Chondrocyte (in vitro differentiated cells): Measurements from ENCODE around the gene TEX2. TPM values are rescaled to one million over a fixed set of nuclear protein-coding genes. Genes with fewer than 3 reads are reported as not detected.

Experiments
- DNase-seq: peaks from one replicate; pipeline ENCODE4 v3.0.0; 2021; ENCODE audit warnings: mixed read lengths, low spot score
- H3K27ac Mint-ChIP-seq: one replicate; pipeline ENCODE4 v1.8.0; 2021; ENCODE audit warnings: mild to moderate bottlenecking, moderate library complexity, mixed read lengths; ENCODE audit not compliant: unreplicated experiment
- H3K27me3 Mint-ChIP-seq: 2 replicates; pipeline ENCODE4 v1.8.0; 2021; ENCODE audit warnings: low read depth, mixed read lengths
- H3K36me3 Mint-ChIP-seq: 2 replicates; pipeline ENCODE4 v1.8.0; 2021; ENCODE audit warnings: low read depth, mixed read lengths
- H3K4me1 Mint-ChIP-seq: 2 replicates; pipeline ENCODE4 v1.8.0; 2021; ENCODE audit warnings: low read depth, mild to moderate bottlenecking, mixed read lengths
- H3K4me3 Mint-ChIP-seq: one replicate; pipeline ENCODE4 v1.8.0; 2021; ENCODE audit warnings: mild to moderate bottlenecking, moderate library complexity, mixed read lengths; ENCODE audit not compliant: unreplicated experiment
- H3K9me3 Mint-ChIP-seq: 2 replicates; pipeline ENCODE4 v1.8.0; 2021; ENCODE audit warnings: low read depth, mixed read lengths
- total RNA-seq: library from RNA; stranded (reverse); gene quantifications from 3 replicates; pipeline ENCODE4 v1.2.1, GENCODE V29; 2021
- TF ChIP-seq, protein P1 (sequence below): fragments of 200-600 bp; sonication (generic); IDR thresholded peaks from 2 replicates; pipeline ENCODE4 v1.5.0; 2021; ENCODE audit warnings: antibody characterized with exemption, mild to moderate bottlenecking, moderate library complexity

Gene TEX2
- total RNA-seq, 1 donor from 2014 or later = 47.3 TPM

DNA sequence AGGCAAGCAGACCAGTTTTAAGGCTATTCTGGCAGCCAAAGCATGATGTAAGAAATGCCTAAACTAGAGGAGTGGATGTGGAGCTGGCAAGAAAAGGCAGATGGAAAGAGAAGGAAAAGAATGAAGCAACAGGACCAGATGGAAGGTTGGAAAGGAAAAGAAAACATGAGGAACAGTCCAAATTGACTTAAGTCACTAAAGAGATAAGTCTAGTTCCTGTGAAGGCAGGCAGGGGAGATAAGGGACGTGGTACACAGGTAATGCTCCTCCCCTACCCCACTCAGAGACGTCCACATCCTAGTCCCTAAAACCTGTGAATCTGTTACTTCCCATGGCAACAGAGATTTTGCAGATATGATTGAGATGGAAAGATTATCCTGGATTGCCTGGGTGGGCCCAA lies 43.5 kb downstream of the TEX2 start:
- Mint-ChIP-seq H3K27me3 (no peaks in the 10 kb centered on the region), H3K36me3 (no peaks in the 10 kb centered on the region), H3K27ac (no peak overlapping the region), H3K9me3 (peaks cover 3% of the 10 kb centered on the region), H3K4me3 (no peak overlapping the region), H3K4me1 (peaks cover 61% of the 10 kb centered on the region)
- TF ChIP-seq, protein P1, sequence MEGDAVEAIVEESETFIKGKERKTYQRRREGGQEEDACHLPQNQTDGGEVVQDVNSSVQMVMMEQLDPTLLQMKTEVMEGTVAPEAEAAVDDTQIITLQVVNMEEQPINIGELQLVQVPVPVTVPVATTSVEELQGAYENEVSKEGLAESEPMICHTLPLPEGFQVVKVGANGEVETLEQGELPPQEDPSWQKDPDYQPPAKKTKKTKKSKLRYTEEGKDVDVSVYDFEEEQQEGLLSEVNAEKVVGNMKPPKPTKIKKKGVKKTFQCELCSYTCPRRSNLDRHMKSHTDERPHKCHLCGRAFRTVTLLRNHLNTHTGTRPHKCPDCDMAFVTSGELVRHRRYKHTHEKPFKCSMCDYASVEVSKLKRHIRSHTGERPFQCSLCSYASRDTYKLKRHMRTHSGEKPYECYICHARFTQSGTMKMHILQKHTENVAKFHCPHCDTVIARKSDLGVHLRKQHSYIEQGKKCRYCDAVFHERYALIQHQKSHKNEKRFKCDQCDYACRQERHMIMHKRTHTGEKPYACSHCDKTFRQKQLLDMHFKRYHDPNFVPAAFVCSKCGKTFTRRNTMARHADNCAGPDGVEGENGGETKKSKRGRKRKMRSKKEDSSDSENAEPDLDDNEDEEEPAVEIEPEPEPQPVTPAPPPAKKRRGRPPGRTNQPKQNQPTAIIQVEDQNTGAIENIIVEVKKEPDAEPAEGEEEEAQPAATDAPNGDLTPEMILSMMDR = no peak
- no peak for DNase-seq

DNA sequence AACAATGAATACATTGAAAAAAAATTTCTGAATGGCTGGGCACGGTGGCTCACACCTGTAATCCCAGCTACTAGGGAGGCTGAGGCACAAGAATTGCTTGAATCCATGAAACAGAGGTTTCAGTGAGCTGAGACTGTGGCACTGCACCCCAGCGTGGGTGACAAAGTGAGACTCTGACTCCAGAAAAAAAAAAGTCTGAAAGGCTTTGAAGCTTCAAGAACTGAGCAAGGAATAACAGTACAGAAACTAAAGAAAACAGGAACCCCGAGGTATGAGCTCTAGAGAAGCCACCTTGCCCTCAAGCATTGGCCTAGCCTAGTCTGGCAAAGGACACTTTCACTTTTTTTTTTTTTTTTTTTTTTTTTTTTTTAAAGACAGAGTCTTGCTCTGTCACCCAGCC lies 45.0 kb downstream of the TEX2 start:
- no peak overlapping the region for H3K4me3 Mint-ChIP-seq
- no peaks in the 10 kb centered on the region for H3K27me3 Mint-ChIP-seq
- H3K9me3 Mint-ChIP-seq = peaks cover 3% of the 10 kb centered on the region
- H3K27ac Mint-ChIP-seq = peak overlapping the region; percentile 94
- DNase-seq = no peak
- H3K4me1 Mint-ChIP-seq = peaks cover 69% of the 10 kb centered on the region
- TF ChIP-seq, protein P1 = no peak
- peaks cover 8% of the 10 kb centered on the region for H3K36me3 Mint-ChIP-seq

DNA sequence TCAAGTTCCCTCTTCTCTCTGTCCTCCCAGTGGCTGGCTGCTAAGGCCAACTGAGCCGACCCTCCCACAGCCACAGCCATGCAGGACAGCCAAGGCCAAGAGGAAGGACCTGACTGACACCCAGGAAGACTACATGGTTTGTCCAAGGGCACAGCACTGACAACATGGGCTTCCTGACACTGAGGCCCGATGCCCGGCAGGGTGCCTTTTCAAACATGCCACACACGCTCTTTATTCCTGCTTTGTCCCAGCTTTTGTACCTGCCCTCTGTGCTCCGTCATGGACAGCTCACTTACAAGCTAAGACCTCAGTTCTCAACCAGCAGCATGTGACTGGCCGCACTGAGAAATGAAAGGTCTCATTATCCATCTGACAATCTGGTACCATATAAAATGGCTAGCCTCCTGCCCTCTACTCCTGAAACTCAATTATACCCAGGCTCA lies 45.8 kb downstream of the TEX2 start:
- TF ChIP-seq, protein P1 = no peak
- Mint-ChIP-seq H3K27me3 (no peaks in the 10 kb centered on the region), H3K4me3 (peak overlapping the region; percentile 38), H3K36me3 (peaks cover 12% of the 10 kb centered on the region), H3K27ac (peak overlapping the region; percentile 94), H3K9me3 (peaks cover 3% of the 10 kb centered on the region), H3K4me1 (peaks cover 77% of the 10 kb centered on the region)
- DNase-seq = no peak

DNA sequence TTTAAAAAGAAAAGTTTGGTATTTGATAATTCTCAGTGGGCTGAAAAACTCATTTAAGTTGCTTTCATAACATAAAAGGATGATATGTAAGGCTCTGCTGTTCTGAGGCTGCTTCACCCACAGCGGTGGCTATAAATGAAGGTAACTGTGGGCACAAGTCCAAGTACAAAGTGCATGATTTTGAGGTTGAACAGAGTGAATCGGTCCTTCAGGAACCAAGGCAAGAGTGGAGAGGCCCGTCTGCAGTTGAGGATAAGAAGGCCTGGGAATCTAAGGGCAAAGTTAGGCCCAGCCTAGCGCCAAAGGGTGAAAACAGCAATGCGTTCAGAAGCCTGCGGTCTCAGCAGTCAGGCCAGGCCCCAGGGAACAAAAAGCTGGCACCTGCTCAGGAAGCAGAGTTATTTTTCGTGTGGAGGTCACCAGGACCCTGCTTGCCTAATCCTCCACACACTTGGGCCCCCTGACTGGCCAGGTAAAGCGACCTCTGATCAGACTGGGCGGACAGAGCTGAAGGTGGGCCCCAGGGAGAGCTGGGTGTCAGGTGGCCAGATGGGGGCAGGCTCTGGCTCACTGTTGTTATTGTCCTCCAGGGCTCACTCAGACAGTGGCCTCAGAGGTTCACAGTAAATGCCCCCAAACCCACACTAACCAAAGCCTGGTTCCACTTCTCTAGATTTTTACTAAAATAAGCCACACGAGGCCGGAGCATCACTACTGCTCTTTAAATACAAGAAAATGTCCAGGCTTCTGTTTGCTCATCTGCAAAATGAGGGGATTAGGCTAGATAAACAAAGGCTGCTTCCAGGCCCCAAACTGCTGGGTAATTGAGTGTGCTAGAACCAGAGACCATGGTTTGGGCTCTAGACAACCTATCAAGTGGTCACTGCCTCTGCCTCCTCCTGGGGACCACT lies 46.5 kb downstream of the TEX2 start:
- Mint-ChIP-seq H3K9me3 (peaks cover 3% of the 10 kb centered on the region), H3K27me3 (no peaks in the 10 kb centered on the region), H3K4me3 (no peak overlapping the region), H3K36me3 (peaks cover 15% of the 10 kb centered on the region), H3K27ac (peak overlapping the region; percentile 94), H3K4me1 (peaks cover 80% of the 10 kb centered on the region)
- TF ChIP-seq, protein P1 = no peak
- no peak for DNase-seq

DNA sequence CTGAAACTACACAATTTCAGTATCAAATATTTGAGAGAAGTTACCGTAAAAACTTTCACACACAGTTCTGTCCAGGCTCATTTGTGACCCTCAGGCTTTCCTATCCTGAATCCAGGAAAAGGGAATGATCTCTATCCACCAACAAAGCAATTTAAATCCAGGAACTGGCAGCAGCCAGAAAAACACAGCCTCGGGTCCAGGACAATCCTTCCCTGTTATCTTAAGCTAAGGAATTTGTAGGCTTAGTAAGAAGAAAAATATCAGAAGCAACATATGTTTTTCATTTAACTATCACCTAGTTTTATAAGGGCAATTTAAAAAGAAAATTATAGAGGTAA lies 47.1 kb downstream of the TEX2 start:
- H3K4me3 Mint-ChIP-seq = peak overlapping the region; percentile 9
- peaks cover 2% of the 10 kb centered on the region for H3K9me3 Mint-ChIP-seq
- H3K27ac Mint-ChIP-seq = peak overlapping the region; percentile 94
- no peaks in the 10 kb centered on the region for H3K27me3 Mint-ChIP-seq
- DNase-seq = no peak
- TF ChIP-seq, protein P1 = no peak
- H3K4me1 Mint-ChIP-seq = peaks cover 79% of the 10 kb centered on the region
- peaks cover 15% of the 10 kb centered on the region for H3K36me3 Mint-ChIP-seq
